H1 (cell line): ENCODE data around the gene RPN2. TPM values are rescaled to one million over a fixed set of nuclear protein-coding genes. Genes with fewer than 3 reads are reported as not detected.

ENCODE experiments used
- CTCF ChIA-PET: fragments of 300-600 bp; sonication (Branson Sonifier 250); formaldehyde crosslinking; loops from one replicate; lab custom pipeline; 2021; ENCODE audit not compliant: partially characterized antibody; lab: Charles Lee
- POLR2A ChIA-PET: fragments of 300-600 bp; sonication (Branson Sonifier 250); formaldehyde crosslinking; loops from one replicate; lab custom pipeline; 2021; ENCODE audit warnings: inconsistent platforms; ENCODE audit not compliant: partially characterized antibody; lab: Charles Lee
- DNase-seq, 2 experiments: peaks; one replicate each; pipeline versions ENCODE4 v3.0.0 to v3.0.0-alpha.2; 2010 to 2022; ENCODE audit warnings: low spot score in 2 of 2, low read depth in 1 of 2, mixed read lengths in 1 of 2
- FAIRE-seq: peaks from 2 replicates; lab custom pipeline; 2011; peaks lifted over from hg19 to GRCh38; lab: Jason Lieb, UNC
- H2AFZ ChIP-seq: 2 replicates; pipeline ENCODE4 v1.8.1; 2012; ENCODE audit warnings: low read length, inconsistent platforms
- H2AK5ac ChIP-seq: 2 replicates; pipeline ENCODE4 v1.6.1; 2013; ENCODE audit warnings: low read depth, low read length
- H2BK120ac ChIP-seq: replicated peaks from 2 replicates; pipeline ENCODE3; 2013; ENCODE audit warnings: low read depth, low read length, inconsistent platforms
- H2BK12ac ChIP-seq: 2 replicates; pipeline ENCODE4 v1.6.1; 2013; ENCODE audit warnings: low read depth, low read length
- H2BK15ac ChIP-seq: 2 replicates; pipeline ENCODE4 v1.6.1; 2013; ENCODE audit warnings: low read length
- H2BK20ac ChIP-seq: 2 replicates; pipeline ENCODE4 v1.6.1; 2013; ENCODE audit warnings: low read length
- H2BK5ac ChIP-seq: 2 replicates; pipeline ENCODE4 v1.6.1; 2013; ENCODE audit warnings: low read depth, low read length
- H3K14ac ChIP-seq: 2 replicates; pipeline ENCODE4 v1.6.1; 2013; ENCODE audit warnings: inconsistent platforms; ENCODE audit not compliant: insufficient read length
- H3K18ac ChIP-seq: 2 replicates; pipeline ENCODE4 v1.6.1; 2013; ENCODE audit warnings: low read length; ENCODE audit errors: extremely low read depth
- H3K23ac ChIP-seq: 2 replicates; pipeline ENCODE4 v1.6.1; 2013; ENCODE audit warnings: inconsistent platforms; ENCODE audit not compliant: insufficient read length
- H3K23me2 ChIP-seq: 2 replicates; pipeline ENCODE4 v1.6.1; 2013; ENCODE audit warnings: low read depth, low read length
- H3K27ac ChIP-seq: 2 replicates; pipeline ENCODE4 v1.6.1; 2011; ENCODE audit warnings: low read depth, low read length, inconsistent platforms
- H3K27me3 ChIP-seq, 4 experiments: replicated peaks in 1 of 4; 1 replicate in 1 of 4; 2 replicates in 3 of 4; pipeline versions ENCODE4 v1.6.1 to v1.8.1; 2011 to 2013; ENCODE audit warnings: low read length in 3 of 4, mild to moderate bottlenecking in 3 of 4, inconsistent platforms in 2 of 4, mixed read lengths in 2 of 4, moderate library complexity in 1 of 4; ENCODE audit not compliant: control insufficient read depth in 3 of 4, insufficient read depth in 3 of 4; ENCODE audit errors: extremely low read depth in 1 of 4
- H3K36me3 ChIP-seq, 4 experiments: 2 replicates each; pipeline versions ENCODE4 v1.6.1 to v1.8.1; 2011 to 2013; ENCODE audit warnings: mild to moderate bottlenecking in 4 of 4, low read length in 3 of 4, moderate library complexity in 2 of 4, control low read depth in 1 of 4, inconsistent platforms in 1 of 4; ENCODE audit not compliant: insufficient read depth in 4 of 4, control insufficient read depth in 2 of 4
- H3K4ac ChIP-seq: replicated peaks from 2 replicates; pipeline ENCODE3; 2013; ENCODE audit warnings: low read length, low read depth, mixed read lengths, inconsistent platforms; ENCODE audit not compliant: insufficient read length
- H3K4me1 ChIP-seq, 4 experiments: replicated peaks in 1 of 4; 1 replicate in 1 of 4; 2 replicates in 3 of 4; pipeline versions ENCODE4 v1.6.1 to v1.8.1; 2011 to 2013; ENCODE audit warnings: low read length in 3 of 4, inconsistent platforms in 2 of 4, mixed read lengths in 1 of 4; ENCODE audit not compliant: insufficient read depth in 4 of 4, control insufficient read depth in 3 of 4
- H3K4me2 ChIP-seq, 2 experiments: 2 replicates each; pipeline versions ENCODE4 v1.6.1 to v1.8.1; 2011 to 2013; ENCODE audit warnings: low read depth in 2 of 2, low read length in 2 of 2, control low read depth in 1 of 2, inconsistent platforms in 1 of 2, mild to moderate bottlenecking in 1 of 2; ENCODE audit not compliant: insufficient read depth in 1 of 2
- H3K4me3 ChIP-seq, 4 experiments: fragments of 200-600, 300-600 bp in 1 of 4; sonication (generic), shearing (Covaris generic), sonication (Bioruptor Twin) in 1 of 4; 2 replicates each; pipeline versions ENCODE4 v1.5.1 to v1.8.1; 2011 to 2016; ENCODE audit warnings: low read length in 4 of 4, low read depth in 3 of 4, control low read depth in 2 of 4, inconsistent platforms in 2 of 4, mild to moderate bottlenecking in 2 of 4, mixed read lengths in 1 of 4, moderate library complexity in 1 of 4; ENCODE audit not compliant: insufficient read depth in 2 of 4; ENCODE audit errors: extremely low read depth in 1 of 4
- H3K56ac ChIP-seq: replicated peaks from 2 replicates; pipeline ENCODE3; 2013; ENCODE audit warnings: low read depth, mild to moderate bottlenecking, mixed read lengths, low read length, inconsistent platforms; ENCODE audit not compliant: insufficient read length
- H3K79me1 ChIP-seq: 2 replicates; pipeline ENCODE4 v1.6.1; 2013; ENCODE audit warnings: low read depth, low read length, control low read depth
- H3K79me2 ChIP-seq, 2 experiments: 2 replicates each; pipeline versions ENCODE4 v1.6.1 to v1.8.1; 2012 to 2013; ENCODE audit warnings: low read length in 2 of 2, mild to moderate bottlenecking in 2 of 2, inconsistent platforms in 1 of 2; ENCODE audit not compliant: insufficient read depth in 2 of 2, control insufficient read depth in 1 of 2
- H3K9ac ChIP-seq, 4 experiments: replicated peaks in 1 of 4; 1 replicate in 1 of 4; 2 replicates in 3 of 4; pipeline versions ENCODE4 v1.6.1 to v1.8.1; 2011 to 2013; ENCODE audit warnings: low read depth in 3 of 4, low read length in 3 of 4, control low read depth in 2 of 4, mild to moderate bottlenecking in 2 of 4, moderate library complexity in 2 of 4, inconsistent platforms in 1 of 4; ENCODE audit errors: extremely low read depth in 1 of 4
- H3K9me3 ChIP-seq, 2 experiments: 2 replicates each; pipeline versions ENCODE4 v1.6.1 to v1.8.1; 2012 to 2013; ENCODE audit warnings: mild to moderate bottlenecking in 2 of 2, moderate library complexity in 2 of 2, control low read depth in 1 of 2, inconsistent platforms in 1 of 2, low read depth in 1 of 2, low read length in 1 of 2, mixed read lengths in 1 of 2; ENCODE audit not compliant: insufficient read depth in 2 of 2
- H4K20me1 ChIP-seq, 2 experiments: replicated peaks in 1 of 2; 2 replicates each; pipeline versions ENCODE3 to v1.8.1; 2011 to 2013; ENCODE audit warnings: inconsistent platforms in 2 of 2, low read length in 2 of 2, mild to moderate bottlenecking in 1 of 2; ENCODE audit not compliant: insufficient read depth in 2 of 2, control insufficient read depth in 1 of 2
- H4K5ac ChIP-seq: 2 replicates; pipeline ENCODE4 v1.6.1; 2013; ENCODE audit warnings: low read length, low read depth, mixed read lengths, inconsistent platforms; ENCODE audit not compliant: insufficient read length
- H4K8ac ChIP-seq: 2 replicates; pipeline ENCODE4 v1.8.0; 2013; ENCODE audit warnings: mild to moderate bottlenecking, moderate library complexity, low read length, inconsistent platforms; ENCODE audit not compliant: insufficient read depth; ENCODE audit errors: extremely low read depth
- H4K91ac ChIP-seq: replicated peaks from 2 replicates; pipeline ENCODE3; 2013; ENCODE audit warnings: low read length, mixed read lengths, inconsistent platforms; ENCODE audit not compliant: insufficient read length
- NRF1 ChIP-seq: IDR thresholded peaks from 2 replicates; pipeline ENCODE4 v1.6.1; 2011; ENCODE audit warnings: mild to moderate bottlenecking, low read depth, low read length, improper control_type of control experiment
- POLR2A ChIP-seq, 2 experiments: IDR thresholded peaks; 1 replicate in 1 of 2; 2 replicates in 1 of 2; pipeline ENCODE4 v1.6.1; 2011; ENCODE audit warnings: low read depth in 2 of 2, low read length in 2 of 2, mild to moderate bottlenecking in 2 of 2; ENCODE audit errors: control extremely low read depth in 1 of 2
- SAP30 ChIP-seq: fragments of 300-600 bp; sonication (generic); IDR thresholded peaks from 2 replicates; pipeline ENCODE4 v1.7.1; 2012; ENCODE audit warnings: low read length, moderate library complexity, mild to moderate bottlenecking, inconsistent platforms; ENCODE audit not compliant: insufficient read depth, insufficient replicate concordance
- SP1 ChIP-seq: IDR thresholded peaks from 2 replicates; pipeline ENCODE4 v1.6.1; 2011; ENCODE audit warnings: low read depth, low read length
- SUZ12 ChIP-seq: fragments of 200-600 bp; sonication (generic); IDR thresholded peaks from 2 replicates; pipeline ENCODE4 v1.6.1; 2012; ENCODE audit warnings: mild to moderate bottlenecking, inconsistent platforms, low read length, moderate library complexity, mixed read lengths
- TEAD4 ChIP-seq: IDR thresholded peaks from 2 replicates; pipeline ENCODE4 v1.6.1; 2012; ENCODE audit warnings: low read depth, low read length, inconsistent platforms, mixed read lengths
- USF2 ChIP-seq: IDR thresholded peaks from 2 replicates; pipeline ENCODE4 v1.6.1; 2011; ENCODE audit warnings: low read length, improper control_type of control experiment
- polyA plus RNA-seq, 7 experiments: library from polyadenylated mRNA; depleted of rRNA in 3 of 7; stranded (reverse) in 5 of 7; unstranded in 2 of 7; fragments of >200 nt in 5 of 7; fragments of 200-250 nt in 2 of 7; gene quantifications; 1 replicate in 5 of 7; 2 replicates in 1 of 7; 4 replicates in 1 of 7; pipeline versions ENCODE4 v1.2.1 to v1.2.3, GENCODE V29; 2011 to 2013; ENCODE audit warnings: missing spikeins in 2 of 7, mixed read lengths in 2 of 7
- total RNA-seq: library from RNA; stranded (reverse); fragmentation: NEBNext Ultra II Directional; extraction: Animal tissue kit (Norgen Biotek cat#: 25700); gene quantifications from 2 replicates; pipeline ENCODE4 v1.2.1, GENCODE V29; 2021
- TF ChIP-seq, protein P1 (sequence below): IDR thresholded peaks from 2 replicates; pipeline ENCODE4 v1.6.1; 2011; ENCODE audit warnings: low read depth, mild to moderate bottlenecking, low read length; ENCODE audit not compliant: insufficient read depth

RPN2 gene
- total and polyA plus RNA-seq, 2 of the 8 experiments (the other 6 are each of a cell fraction or from before 2014, with no cell fraction given), result 236 to 379 TPM

DNA sequence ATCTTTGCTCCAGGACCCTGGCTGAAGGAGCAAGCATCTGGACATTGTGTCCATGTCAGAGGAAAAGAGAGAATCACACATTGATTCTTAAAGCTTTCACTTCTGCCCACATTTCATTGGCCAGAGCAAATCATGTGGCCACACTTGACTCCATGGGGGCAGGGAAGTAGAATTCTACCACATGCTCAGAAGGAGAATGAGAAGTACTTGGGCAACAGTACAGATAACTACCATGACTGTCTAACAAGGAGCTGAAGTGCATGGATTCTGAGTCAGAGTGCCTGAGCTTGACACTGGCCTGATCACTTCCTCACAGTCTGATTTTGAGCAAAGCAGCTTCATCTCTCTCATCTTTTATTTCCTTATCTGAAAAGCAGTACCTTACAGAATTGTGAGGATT, 43.9 kb downstream of the RPN2 start:
- TF ChIP-seq, protein P1, sequence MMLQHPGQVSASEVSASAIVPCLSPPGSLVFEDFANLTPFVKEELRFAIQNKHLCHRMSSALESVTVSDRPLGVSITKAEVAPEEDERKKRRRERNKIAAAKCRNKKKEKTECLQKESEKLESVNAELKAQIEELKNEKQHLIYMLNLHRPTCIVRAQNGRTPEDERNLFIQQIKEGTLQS, result no peak
- TF ChIP-seq SUZ12 (no peak), TEAD4 (no peak), SAP30 (no peak), POLR2A (IDR thresholded peaks at IDR 0.05; ENCODE audit: control extremely low read depth in 1 of 2, low read depth in 2 of 2, low read length in 2 of 2) (no peak), USF2 (peak; percentile 52; the same call in 1 of the 2 replicates), NRF1 (no peak), SP1 (no peak)
- H3K4me3 ChIP-seq, result no peak overlapping the region
- H3K27ac ChIP-seq, result no peak overlapping the region
- no peak overlapping the region for H3K18ac ChIP-seq
- no peak overlapping the region for H3K56ac ChIP-seq
- no peak overlapping the region for H4K5ac ChIP-seq
- H2BK12ac ChIP-seq, result no peak overlapping the region
- no peak overlapping the region for H2BK120ac ChIP-seq
- H4K91ac ChIP-seq, result no peak overlapping the region
- FAIRE-seq (no peak), DNase-seq (no peak)
- peaks cover 16 to 78% (median 46%) of the 10 kb centered on the region in 4 experiments for H3K36me3 ChIP-seq
- no peak overlapping the region for H2AFZ ChIP-seq
- H3K27me3 ChIP-seq, result no peaks in the 10 kb centered on the region; a peak in 1 of 7 replicates
- CTCF ChIA-PET, result interaction anchor here (1.2 to 2.1 kb wide), 2 partner anchors 20 to 27 kb away, joined by 4 to 10 read pairs; no protein-coding TSS in a partner anchor
- POLR2A ChIA-PET, result interaction anchor here (1.0 to 1.3 kb wide), 2 partner anchors 23 to 44 kb away, joined by 3 read pairs; partner anchors contain the start of genes MROH8 and RPN2
- H2AK5ac ChIP-seq, result no peak overlapping the region
- no peak overlapping the region for H3K14ac ChIP-seq
- H3K4me2 ChIP-seq, result no peak overlapping the region
- no peaks in the 10 kb centered on the region for H3K23me2 ChIP-seq
- H2BK5ac ChIP-seq, result no peak overlapping the region
- H4K8ac ChIP-seq, result no peak overlapping the region
- H2BK20ac ChIP-seq, result no peak overlapping the region
- H3K23ac ChIP-seq, result no peak overlapping the region
- H3K4me1 ChIP-seq, result peaks cover 0 to 9% (median 0%) of the 10 kb centered on the region in 4 experiments; a peak in 3 of 7 replicates
- H3K79me2 ChIP-seq, result peaks cover 0 to 16% of the 10 kb centered on the region in 2 experiments; a peak in 3 of 4 replicates
- H4K20me1 ChIP-seq, result peaks cover 2 to 3% of the 10 kb centered on the region in 2 experiments
- peaks cover 5% of the 10 kb centered on the region for H3K79me1 ChIP-seq
- H3K4ac ChIP-seq, result no peak overlapping the region
- H2BK15ac ChIP-seq, result no peak overlapping the region
- H3K9ac ChIP-seq, result no peak overlapping the region
- no peaks in the 10 kb centered on the region for H3K9me3 ChIP-seq
